Measurements from ENCODE around the gene RPL23.
A peak's percentile ranks its signal among the peaks of the same experiment; 100 is the strongest.

DNA sequence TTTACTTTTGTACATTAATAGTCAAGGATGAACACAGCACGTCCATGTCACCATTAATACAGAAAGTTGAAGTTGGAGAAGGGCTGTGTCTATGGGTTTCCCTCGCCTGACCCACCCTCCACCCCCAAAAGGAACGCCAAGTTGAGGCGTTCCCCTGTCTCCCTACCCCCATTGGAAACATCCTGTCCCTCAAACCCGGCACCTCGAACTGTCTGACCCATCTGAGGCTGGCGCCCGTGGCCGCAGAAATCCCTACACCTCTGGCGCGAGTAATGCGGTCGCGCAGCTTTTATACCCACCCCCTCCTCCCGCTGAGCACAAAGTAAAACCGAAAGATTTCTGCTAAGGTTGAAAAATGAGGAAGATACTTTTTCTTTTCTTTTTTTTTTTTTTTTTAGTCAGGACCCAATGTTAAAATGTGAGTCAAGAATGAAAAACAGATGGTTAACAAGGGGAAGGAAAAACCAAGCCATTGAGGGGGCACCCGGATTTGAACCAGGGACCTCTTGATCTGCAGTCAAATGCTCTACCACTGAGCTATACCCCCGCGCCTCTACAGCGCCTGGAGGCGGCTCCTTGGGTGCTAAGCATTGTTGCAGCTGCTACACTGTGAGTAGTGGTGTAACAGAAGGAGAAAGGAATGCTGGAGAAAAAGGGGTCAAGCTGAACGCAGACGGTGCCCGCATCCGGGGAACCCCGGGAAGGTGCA, 15.4 kb upstream of the RPL23 start:
- no peak for TF ChIP-seq EZH2 (IDR thresholded peaks at IDR 0.05; ENCODE audit: low read depth, unreplicated experiment)
- TF ChIP-seq, protein P1, sequence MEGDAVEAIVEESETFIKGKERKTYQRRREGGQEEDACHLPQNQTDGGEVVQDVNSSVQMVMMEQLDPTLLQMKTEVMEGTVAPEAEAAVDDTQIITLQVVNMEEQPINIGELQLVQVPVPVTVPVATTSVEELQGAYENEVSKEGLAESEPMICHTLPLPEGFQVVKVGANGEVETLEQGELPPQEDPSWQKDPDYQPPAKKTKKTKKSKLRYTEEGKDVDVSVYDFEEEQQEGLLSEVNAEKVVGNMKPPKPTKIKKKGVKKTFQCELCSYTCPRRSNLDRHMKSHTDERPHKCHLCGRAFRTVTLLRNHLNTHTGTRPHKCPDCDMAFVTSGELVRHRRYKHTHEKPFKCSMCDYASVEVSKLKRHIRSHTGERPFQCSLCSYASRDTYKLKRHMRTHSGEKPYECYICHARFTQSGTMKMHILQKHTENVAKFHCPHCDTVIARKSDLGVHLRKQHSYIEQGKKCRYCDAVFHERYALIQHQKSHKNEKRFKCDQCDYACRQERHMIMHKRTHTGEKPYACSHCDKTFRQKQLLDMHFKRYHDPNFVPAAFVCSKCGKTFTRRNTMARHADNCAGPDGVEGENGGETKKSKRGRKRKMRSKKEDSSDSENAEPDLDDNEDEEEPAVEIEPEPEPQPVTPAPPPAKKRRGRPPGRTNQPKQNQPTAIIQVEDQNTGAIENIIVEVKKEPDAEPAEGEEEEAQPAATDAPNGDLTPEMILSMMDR (conservative IDR thresholded peaks at IDR 0.05; ENCODE audit: low read depth in 2 of 2), result peak; percentile 23 to 56

Measured in GM23338 (cell line).